WTC11 (cell line): ENCODE results near the gene VDR. TPM values are rescaled to one million over a fixed set of nuclear protein-coding genes. Genes with fewer than 3 reads are reported as not detected.

Source experiments
- ATAC-seq: fragments of 200-7000 bp; cut with Tn5 transposase; 2 replicates; pipeline ENCODE4 v1.10.0; 2021; ENCODE audit warnings: mild to moderate bottlenecking, moderate library complexity
- CTCF ChIA-PET: fragments of 300-600 bp; sonication (Branson Sonifier 250); formaldehyde crosslinking; loops from one replicate; lab custom pipeline; 2021; ENCODE audit warnings: antibody characterized with exemption; lab: Charles Lee
- POLR2A ChIA-PET: fragments of 350-600 bp; sonication (Branson Sonifier 250); formaldehyde crosslinking; loops from one replicate; lab custom pipeline; 2021; ENCODE audit warnings: antibody characterized with exemption; lab: Charles Lee
- DNase-seq: peaks from one replicate; pipeline ENCODE4 v3.0.0; 2021; ENCODE audit warnings: low spot score
- H3K27ac Mint-ChIP-seq: 2 replicates; pipeline ENCODE4 v1.8.0; 2021; ENCODE audit warnings: mixed read lengths
- H3K27me3 Mint-ChIP-seq: 2 replicates; pipeline ENCODE4 v1.8.0; 2021; ENCODE audit warnings: low read depth, mild to moderate bottlenecking, moderate library complexity, mixed read lengths
- H3K36me3 Mint-ChIP-seq: 2 replicates; pipeline ENCODE4 v1.8.0; 2021; ENCODE audit warnings: mixed read lengths
- H3K4me1 Mint-ChIP-seq: 2 replicates; pipeline ENCODE4 v1.8.0; 2022; ENCODE audit warnings: mixed read lengths
- H3K4me3 Mint-ChIP-seq: 2 replicates; pipeline ENCODE4 v1.8.0; 2021; ENCODE audit warnings: mild to moderate bottlenecking, moderate library complexity, mixed read lengths
- H3K9me3 Mint-ChIP-seq: 2 replicates; pipeline ENCODE4 v1.8.0; 2021; ENCODE audit warnings: mixed read lengths
- CREM ChIP-seq: sonication (generic); formaldehyde crosslinking; IDR thresholded peaks from 2 replicates; pipeline ENCODE4 v1.8.1; 2022; ENCODE audit warnings: mild to moderate bottlenecking, missing genetic modification reagents, moderate library complexity
- FOXK1 ChIP-seq: sonication (generic); formaldehyde crosslinking; IDR thresholded peaks from 2 replicates; pipeline ENCODE4 v1.8.0; 2022; ENCODE audit warnings: mild to moderate bottlenecking, moderate library complexity, missing genetic modification reagents
- FOXP4 ChIP-seq: sonication (generic); formaldehyde crosslinking; IDR thresholded peaks from 2 replicates; pipeline ENCODE4 v1.8.0; 2022; ENCODE audit warnings: mild to moderate bottlenecking, missing genetic modification reagents
- TEAD4 ChIP-seq: sonication (generic); formaldehyde crosslinking; IDR thresholded peaks from 2 replicates; pipeline ENCODE4 v1.8.0; 2022; ENCODE audit warnings: mild to moderate bottlenecking, missing genetic modification reagents
- ZBTB43 ChIP-seq: sonication (generic); formaldehyde crosslinking; IDR thresholded peaks from 2 replicates; pipeline ENCODE4 v1.8.1; 2023; ENCODE audit warnings: mild to moderate bottlenecking, missing genetic modification reagents
- ZNF138 ChIP-seq: sonication (generic); formaldehyde crosslinking; conservative IDR thresholded peaks from 2 replicates; pipeline ENCODE4 v1.8.1; 2022; ENCODE audit warnings: mild to moderate bottlenecking, moderate library complexity, missing genetic modification reagents
- ZNF423 ChIP-seq: fragments of 250-450 bp; sonication (Bioruptor Pico); IDR thresholded peaks from 2 replicates; pipeline ENCODE4 v2.1.2; 2022; ENCODE audit warnings: mild to moderate bottlenecking, moderate library complexity
- ZNF532 ChIP-seq: fragments of 250-450 bp; sonication (Bioruptor Pico); IDR thresholded peaks from 2 replicates; pipeline ENCODE4 v1.9.0; 2021; ENCODE audit warnings: mild to moderate bottlenecking, borderline replicate concordance
- ZSCAN18 ChIP-seq: fragments of 250-450 bp; sonication (Bioruptor Pico); IDR thresholded peaks from 2 replicates; pipeline ENCODE4 v2.1.2; 2022; ENCODE audit warnings: mild to moderate bottlenecking, moderate library complexity
- total RNA-seq: library from RNA; stranded (reverse); gene quantifications from 3 replicates; pipeline ENCODE4 v1.2.3, GENCODE V29; 2021
- TF ChIP-seq, protein P1 (sequence below): sonication (generic); formaldehyde crosslinking; IDR thresholded peaks from 2 replicates; pipeline ENCODE4 v1.8.1; 2023; ENCODE audit warnings: mild to moderate bottlenecking, moderate library complexity, missing genetic modification reagents
- TF ChIP-seq, protein P2 (sequence below): sonication (generic); formaldehyde crosslinking; IDR thresholded peaks from 2 replicates; pipeline ENCODE4 v1.8.0; 2023; ENCODE audit warnings: mild to moderate bottlenecking, missing genetic modification reagents
- TF ChIP-seq, protein P3 (sequence below): sonication (generic); formaldehyde crosslinking; IDR thresholded peaks from 2 replicates; pipeline ENCODE4 v1.8.1; 2023; ENCODE audit warnings: mild to moderate bottlenecking, missing genetic modification reagents
- TF ChIP-seq, protein P4 (sequence below): sonication (generic); formaldehyde crosslinking; IDR thresholded peaks from 2 replicates; pipeline ENCODE4 v1.8.1; 2023; ENCODE audit warnings: mild to moderate bottlenecking, missing genetic modification reagents, borderline replicate concordance

VDR gene
- total RNA-seq, 1 experiment from 2014 or later: 1.3 TPM

DNA sequence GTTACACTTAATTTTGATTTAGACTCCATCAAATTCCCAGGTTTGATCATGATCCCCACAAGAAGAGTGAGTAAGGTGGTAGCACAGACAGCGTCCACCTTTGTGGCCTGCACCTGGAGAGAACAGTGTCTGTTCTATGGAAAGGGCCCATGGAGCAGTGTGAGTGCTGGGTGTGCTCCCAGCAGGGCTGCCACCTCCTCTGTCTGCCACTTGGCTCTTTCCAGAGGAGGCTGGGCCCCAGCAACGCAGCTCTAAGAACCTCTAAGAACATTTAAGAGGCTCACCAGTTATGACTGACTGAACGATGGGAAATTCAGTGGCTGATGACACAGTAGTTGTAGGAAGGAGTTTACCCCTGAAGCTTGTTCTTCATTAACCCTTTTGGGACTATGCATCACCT, 17.3 kb downstream of the VDR start (continued):
- TF ChIP-seq, protein P1, sequence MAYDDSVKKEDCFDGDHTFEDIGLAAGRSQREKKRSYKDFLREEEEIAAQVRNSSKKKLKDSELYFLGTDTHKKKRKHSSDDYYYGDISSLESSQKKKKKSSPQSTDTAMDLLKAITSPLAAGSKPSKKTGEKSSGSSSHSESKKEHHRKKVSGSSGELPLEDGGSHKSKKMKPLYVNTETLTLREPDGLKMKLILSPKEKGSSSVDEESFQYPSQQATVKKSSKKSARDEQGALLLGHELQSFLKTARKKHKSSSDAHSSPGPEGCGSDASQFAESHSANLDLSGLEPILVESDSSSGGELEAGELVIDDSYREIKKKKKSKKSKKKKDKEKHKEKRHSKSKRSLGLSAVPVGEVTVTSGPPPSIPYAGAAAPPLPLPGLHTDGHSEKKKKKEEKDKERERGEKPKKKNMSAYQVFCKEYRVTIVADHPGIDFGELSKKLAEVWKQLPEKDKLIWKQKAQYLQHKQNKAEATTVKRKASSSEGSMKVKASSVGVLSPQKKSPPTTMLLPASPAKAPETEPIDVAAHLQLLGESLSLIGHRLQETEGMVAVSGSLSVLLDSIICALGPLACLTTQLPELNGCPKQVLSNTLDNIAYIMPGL: no peak
- TF ChIP-seq ZNF532 (CRISPR knock-in tag): no peak

DNA sequence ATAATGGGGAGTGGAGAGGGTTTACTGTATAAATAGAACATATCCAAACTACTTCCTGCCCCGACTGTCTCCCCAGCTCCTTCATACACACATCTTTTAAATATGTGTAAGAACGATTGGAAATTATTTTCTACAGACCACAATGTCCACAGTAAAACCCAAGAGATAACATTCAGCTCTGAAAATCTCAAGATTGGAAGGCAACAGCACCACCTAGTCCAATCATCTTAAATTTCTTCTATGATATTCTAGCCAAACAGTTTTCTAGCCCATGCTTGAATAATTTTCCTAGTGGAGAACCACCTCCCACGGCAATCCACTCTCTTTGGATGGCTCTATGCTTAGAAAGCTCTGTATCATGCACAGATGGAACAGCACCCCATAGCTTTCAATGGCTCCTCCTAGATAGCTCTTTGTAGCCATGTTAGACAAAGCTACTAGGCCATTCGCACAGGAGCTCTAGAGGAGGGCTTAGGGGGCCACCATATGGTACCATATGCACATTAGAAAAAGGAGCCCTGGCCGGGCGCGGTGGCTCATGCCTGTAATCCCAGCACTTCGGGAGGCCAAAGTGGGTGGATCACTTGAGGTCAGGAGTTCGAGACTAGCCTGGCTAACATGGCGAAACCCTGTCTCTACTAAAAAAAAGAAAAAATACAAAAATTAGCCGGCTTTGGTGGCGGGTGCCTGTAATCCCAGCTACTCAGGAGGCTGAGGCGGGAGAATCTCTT, 18.1 kb downstream of the VDR start:
- Mint-ChIP-seq H3K9me3 (no peaks in the 10 kb centered on the region), H3K27me3 (no peaks in the 10 kb centered on the region), H3K27ac (no peak overlapping the region), H3K4me1 (peaks cover 8% of the 10 kb centered on the region), H3K36me3 (no peaks in the 10 kb centered on the region), H3K4me3 (no peak overlapping the region)
- ATAC-seq (no peak), DNase-seq (no peak)
- ChIA-PET POLR2A (interaction anchor here (0.5 kb wide), 1 partner anchor 250 kb away, joined by 3 read pairs; no protein-coding TSS in a partner anchor), CTCF (interaction anchor here (0.9 to 1.9 kb wide), 6 partner anchors 9 to 62 kb away, joined by 3 to 6 read pairs (median 4); partner anchors contain the start of gene VDR)
- TF ChIP-seq TEAD4 (CRISPR knock-in tag) (no peak), ZNF423 (CRISPR knock-in tag) (no peak), CREM (no peak), FOXP4 (CRISPR knock-in tag) (no peak), ZSCAN18 (CRISPR knock-in tag) (no peak), ZBTB43 (CRISPR knock-in tag) (no peak), ZNF138 (CRISPR knock-in tag) (no peak), FOXK1 (no peak)
- TF ChIP-seq, protein P2, sequence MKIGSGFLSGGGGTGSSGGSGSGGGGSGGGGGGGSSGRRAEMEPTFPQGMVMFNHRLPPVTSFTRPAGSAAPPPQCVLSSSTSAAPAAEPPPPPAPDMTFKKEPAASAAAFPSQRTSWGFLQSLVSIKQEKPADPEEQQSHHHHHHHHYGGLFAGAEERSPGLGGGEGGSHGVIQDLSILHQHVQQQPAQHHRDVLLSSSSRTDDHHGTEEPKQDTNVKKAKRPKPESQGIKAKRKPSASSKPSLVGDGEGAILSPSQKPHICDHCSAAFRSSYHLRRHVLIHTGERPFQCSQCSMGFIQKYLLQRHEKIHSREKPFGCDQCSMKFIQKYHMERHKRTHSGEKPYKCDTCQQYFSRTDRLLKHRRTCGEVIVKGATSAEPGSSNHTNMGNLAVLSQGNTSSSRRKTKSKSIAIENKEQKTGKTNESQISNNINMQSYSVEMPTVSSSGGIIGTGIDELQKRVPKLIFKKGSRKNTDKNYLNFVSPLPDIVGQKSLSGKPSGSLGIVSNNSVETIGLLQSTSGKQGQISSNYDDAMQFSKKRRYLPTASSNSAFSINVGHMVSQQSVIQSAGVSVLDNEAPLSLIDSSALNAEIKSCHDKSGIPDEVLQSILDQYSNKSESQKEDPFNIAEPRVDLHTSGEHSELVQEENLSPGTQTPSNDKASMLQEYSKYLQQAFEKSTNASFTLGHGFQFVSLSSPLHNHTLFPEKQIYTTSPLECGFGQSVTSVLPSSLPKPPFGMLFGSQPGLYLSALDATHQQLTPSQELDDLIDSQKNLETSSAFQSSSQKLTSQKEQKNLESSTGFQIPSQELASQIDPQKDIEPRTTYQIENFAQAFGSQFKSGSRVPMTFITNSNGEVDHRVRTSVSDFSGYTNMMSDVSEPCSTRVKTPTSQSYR (CRISPR knock-in tag): no peak
- TF ChIP-seq, protein P3, sequence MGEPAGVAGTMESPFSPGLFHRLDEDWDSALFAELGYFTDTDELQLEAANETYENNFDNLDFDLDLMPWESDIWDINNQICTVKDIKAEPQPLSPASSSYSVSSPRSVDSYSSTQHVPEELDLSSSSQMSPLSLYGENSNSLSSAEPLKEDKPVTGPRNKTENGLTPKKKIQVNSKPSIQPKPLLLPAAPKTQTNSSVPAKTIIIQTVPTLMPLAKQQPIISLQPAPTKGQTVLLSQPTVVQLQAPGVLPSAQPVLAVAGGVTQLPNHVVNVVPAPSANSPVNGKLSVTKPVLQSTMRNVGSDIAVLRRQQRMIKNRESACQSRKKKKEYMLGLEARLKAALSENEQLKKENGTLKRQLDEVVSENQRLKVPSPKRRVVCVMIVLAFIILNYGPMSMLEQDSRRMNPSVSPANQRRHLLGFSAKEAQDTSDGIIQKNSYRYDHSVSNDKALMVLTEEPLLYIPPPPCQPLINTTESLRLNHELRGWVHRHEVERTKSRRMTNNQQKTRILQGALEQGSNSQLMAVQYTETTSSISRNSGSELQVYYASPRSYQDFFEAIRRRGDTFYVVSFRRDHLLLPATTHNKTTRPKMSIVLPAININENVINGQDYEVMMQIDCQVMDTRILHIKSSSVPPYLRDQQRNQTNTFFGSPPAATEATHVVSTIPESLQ (CRISPR knock-in tag): no peak
- TF ChIP-seq, protein P4, sequence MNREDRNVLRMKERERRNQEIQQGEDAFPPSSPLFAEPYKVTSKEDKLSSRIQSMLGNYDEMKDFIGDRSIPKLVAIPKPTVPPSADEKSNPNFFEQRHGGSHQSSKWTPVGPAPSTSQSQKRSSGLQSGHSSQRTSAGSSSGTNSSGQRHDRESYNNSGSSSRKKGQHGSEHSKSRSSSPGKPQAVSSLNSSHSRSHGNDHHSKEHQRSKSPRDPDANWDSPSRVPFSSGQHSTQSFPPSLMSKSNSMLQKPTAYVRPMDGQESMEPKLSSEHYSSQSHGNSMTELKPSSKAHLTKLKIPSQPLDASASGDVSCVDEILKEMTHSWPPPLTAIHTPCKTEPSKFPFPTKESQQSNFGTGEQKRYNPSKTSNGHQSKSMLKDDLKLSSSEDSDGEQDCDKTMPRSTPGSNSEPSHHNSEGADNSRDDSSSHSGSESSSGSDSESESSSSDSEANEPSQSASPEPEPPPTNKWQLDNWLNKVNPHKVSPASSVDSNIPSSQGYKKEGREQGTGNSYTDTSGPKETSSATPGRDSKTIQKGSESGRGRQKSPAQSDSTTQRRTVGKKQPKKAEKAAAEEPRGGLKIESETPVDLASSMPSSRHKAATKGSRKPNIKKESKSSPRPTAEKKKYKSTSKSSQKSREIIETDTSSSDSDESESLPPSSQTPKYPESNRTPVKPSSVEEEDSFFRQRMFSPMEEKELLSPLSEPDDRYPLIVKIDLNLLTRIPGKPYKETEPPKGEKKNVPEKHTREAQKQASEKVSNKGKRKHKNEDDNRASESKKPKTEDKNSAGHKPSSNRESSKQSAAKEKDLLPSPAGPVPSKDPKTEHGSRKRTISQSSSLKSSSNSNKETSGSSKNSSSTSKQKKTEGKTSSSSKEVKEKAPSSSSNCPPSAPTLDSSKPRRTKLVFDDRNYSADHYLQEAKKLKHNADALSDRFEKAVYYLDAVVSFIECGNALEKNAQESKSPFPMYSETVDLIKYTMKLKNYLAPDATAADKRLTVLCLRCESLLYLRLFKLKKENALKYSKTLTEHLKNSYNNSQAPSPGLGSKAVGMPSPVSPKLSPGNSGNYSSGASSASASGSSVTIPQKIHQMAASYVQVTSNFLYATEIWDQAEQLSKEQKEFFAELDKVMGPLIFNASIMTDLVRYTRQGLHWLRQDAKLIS (CRISPR knock-in tag): no peak
